ENCODE results near the gene TEPSIN. TPM values are rescaled to one million over a fixed set of nuclear protein-coding genes. Genes with fewer than 3 reads are reported as not detected.

The TEPSIN gene
- total and polyA plus RNA-seq, 2 of the 8 experiments (the other 6 are each of a cell fraction or from before 2014, with no cell fraction given) = 22.9 to 28.0 TPM

DNA sequence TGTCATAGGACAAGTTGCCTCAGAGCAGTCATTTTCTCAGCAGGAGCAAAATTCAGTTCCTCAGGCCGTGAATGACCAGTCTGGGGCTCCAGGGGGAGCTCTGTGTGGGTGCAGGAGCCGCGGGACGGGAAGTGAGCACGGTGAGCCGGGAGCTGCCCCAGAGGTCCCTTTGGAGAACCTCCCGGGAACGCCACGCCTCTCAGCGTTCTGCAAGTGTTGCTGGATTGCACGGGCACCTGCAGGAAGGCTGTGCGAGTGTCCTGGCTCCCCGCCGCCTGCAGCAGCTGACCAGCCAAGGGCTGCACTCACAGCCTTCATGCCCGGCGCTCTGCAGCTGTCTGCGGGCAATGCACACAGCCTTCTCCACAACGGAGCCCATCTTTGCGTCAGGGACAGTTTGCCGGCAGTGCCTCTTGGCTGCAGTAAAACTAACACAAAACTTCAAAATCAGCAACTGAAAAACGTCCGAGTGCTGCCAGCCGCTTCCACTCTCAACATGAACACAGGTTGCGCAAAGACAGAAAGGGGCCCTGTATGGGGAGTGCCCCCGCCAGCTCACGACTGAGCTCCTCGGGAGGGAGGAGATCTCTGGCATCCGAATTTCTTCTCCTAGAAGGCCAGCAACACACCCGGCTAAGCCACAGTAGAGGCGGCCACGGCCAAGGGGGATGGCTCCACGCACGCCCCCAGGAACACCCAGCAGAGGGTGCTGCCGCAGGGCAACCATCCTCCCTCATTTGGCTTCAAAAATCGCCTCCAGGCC, 16.3 kb upstream of the TEPSIN start:
- Histone ChIP-seq H2BK5ac (ENCODE audit: low read depth, low read length) (no peak overlapping the region), H3K56ac (replicated peaks; ENCODE audit: insufficient read length, low read depth, low read length) (no peak overlapping the region), H2AK5ac (ENCODE audit: low read depth, low read length) (no peak overlapping the region), H3K79me2 (ENCODE audit: control insufficient read depth in 1 of 2, insufficient read depth in 2 of 2, low read length in 2 of 2) (no peaks in the 10 kb centered on the region), H3K23me2 (ENCODE audit: low read depth, low read length) (peaks cover 6% of the 10 kb centered on the region; the same call in 1 of the 2 replicates), H2BK12ac (ENCODE audit: low read depth, low read length) (no peak overlapping the region), H3K79me1 (ENCODE audit: low read depth, low read length) (no peaks in the 10 kb centered on the region), H4K8ac (ENCODE audit: extremely low read depth, insufficient read depth, low read length) (no peak overlapping the region), H4K91ac (replicated peaks; ENCODE audit: insufficient read length, low read length) (no peak overlapping the region), H3K27ac (ENCODE audit: low read depth, low read length) (no peak overlapping the region), H3K4ac (replicated peaks; ENCODE audit: insufficient read length, low read depth, low read length) (no peak overlapping the region), H3K27me3 (replicated peaks in 1 of 4; ENCODE audit: control insufficient read depth in 3 of 4, extremely low read depth in 1 of 4, insufficient read depth in 3 of 4, low read length in 3 of 4) (no peaks in the 10 kb centered on the region), H2BK20ac (ENCODE audit: low read length) (no peak overlapping the region), H3K4me3 (ENCODE audit: extremely low read depth in 1 of 4, insufficient read depth in 2 of 4, low read depth in 3 of 4, low read length in 4 of 4) (no peak overlapping the region), H3K4me1 (replicated peaks in 1 of 4; ENCODE audit: control insufficient read depth in 3 of 4, insufficient read depth in 4 of 4, low read length in 3 of 4) (peaks cover 0 to 8% (median 2%) of the 10 kb centered on the region in 4 experiments; a peak in 3 of 7 replicates), H3K23ac (ENCODE audit: insufficient read length) (no peak overlapping the region), H2BK120ac (replicated peaks; ENCODE audit: low read depth, low read length) (no peak overlapping the region), H3K36me3 (ENCODE audit: control insufficient read depth in 2 of 4, insufficient read depth in 4 of 4, low read length in 3 of 4) (peaks cover 0 to 7% (median 4%) of the 10 kb centered on the region in 4 experiments; a peak in 3 of 8 replicates), H3K9me3 (ENCODE audit: insufficient read depth in 2 of 2, low read depth in 1 of 2, low read length in 1 of 2) (no peaks in the 10 kb centered on the region), H3K18ac (ENCODE audit: extremely low read depth, low read length) (peak overlapping the region; percentile 38; the same call in 1 of the 2 replicates), H3K9ac (replicated peaks in 1 of 4; ENCODE audit: extremely low read depth in 1 of 4, low read depth in 3 of 4, low read length in 3 of 4) (no peak overlapping the region), H3K4me2 (ENCODE audit: insufficient read depth in 1 of 2, low read depth in 2 of 2, low read length in 2 of 2) (no peak overlapping the region), H2BK15ac (ENCODE audit: low read length) (no peak overlapping the region), H3K14ac (ENCODE audit: insufficient read length) (no peak overlapping the region), H4K20me1 (replicated peaks in 1 of 2; ENCODE audit: control insufficient read depth in 1 of 2, insufficient read depth in 2 of 2, low read length in 2 of 2) (peaks cover 0 to 14% of the 10 kb centered on the region in 2 experiments), H2AFZ (ENCODE audit: low read length) (no peak overlapping the region), H4K5ac (ENCODE audit: insufficient read length, low read depth, low read length) (no peak overlapping the region)
- DNase-seq (ENCODE audit: low read depth in 1 of 2, low spot score in 2 of 2) (peak; percentile 21 to 68), FAIRE-seq (no peak)
- ChIA-PET POLR2A (ENCODE audit: partially characterized antibody) (interaction anchor here (0.8 to 1.5 kb wide), 4 partner anchors 32 to 448 kb away, joined by 3 to 5 read pairs (median 4); partner anchors contain the start of genes ACTG1, CEP131 and MRPL12), CTCF (ENCODE audit: partially characterized antibody) (interaction anchor here (0.6 to 7.0 kb wide), 42 partner anchors 10 to 346 kb away, joined by 3 to 50 read pairs (median 4); partner anchors contain the start of genes BAHCC1 and FAAP100)
- 72% methylated on average over 35 of the region's 35 CpGs; no CpG with 5 or more reads in 1 of the 2 experiments for WGBS, 2 experiments (ENCODE audit: extremely low coverage in 1 of 2, insufficient coverage in 1 of 2, insufficient read length in 1 of 2, insufficient replicate concordance in 2 of 2, low coverage in 1 of 2, low lambda C conversion rate in 2 of 2, missing lambda C conversion rate in 1 of 2)
- TF ChIP-seq, protein P1, sequence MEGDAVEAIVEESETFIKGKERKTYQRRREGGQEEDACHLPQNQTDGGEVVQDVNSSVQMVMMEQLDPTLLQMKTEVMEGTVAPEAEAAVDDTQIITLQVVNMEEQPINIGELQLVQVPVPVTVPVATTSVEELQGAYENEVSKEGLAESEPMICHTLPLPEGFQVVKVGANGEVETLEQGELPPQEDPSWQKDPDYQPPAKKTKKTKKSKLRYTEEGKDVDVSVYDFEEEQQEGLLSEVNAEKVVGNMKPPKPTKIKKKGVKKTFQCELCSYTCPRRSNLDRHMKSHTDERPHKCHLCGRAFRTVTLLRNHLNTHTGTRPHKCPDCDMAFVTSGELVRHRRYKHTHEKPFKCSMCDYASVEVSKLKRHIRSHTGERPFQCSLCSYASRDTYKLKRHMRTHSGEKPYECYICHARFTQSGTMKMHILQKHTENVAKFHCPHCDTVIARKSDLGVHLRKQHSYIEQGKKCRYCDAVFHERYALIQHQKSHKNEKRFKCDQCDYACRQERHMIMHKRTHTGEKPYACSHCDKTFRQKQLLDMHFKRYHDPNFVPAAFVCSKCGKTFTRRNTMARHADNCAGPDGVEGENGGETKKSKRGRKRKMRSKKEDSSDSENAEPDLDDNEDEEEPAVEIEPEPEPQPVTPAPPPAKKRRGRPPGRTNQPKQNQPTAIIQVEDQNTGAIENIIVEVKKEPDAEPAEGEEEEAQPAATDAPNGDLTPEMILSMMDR (IDR thresholded peaks at IDR 0.05; ENCODE audit: control extremely low read depth in 1 of 3, insufficient read depth in 1 of 3, low read depth in 1 of 3, low read length in 3 of 3) = peak; percentile 46 to 59 (median 52)
- TF ChIP-seq FOSL1 (IDR thresholded peaks at IDR 0.05; ENCODE audit: insufficient read depth, low read depth, low read length) (no peak), SUZ12 (IDR thresholded peaks at IDR 0.05; ENCODE audit: low read length) (no peak), CHD2 (IDR thresholded peaks at IDR 0.05; ENCODE audit: low read length) (no peak), MAFK (IDR thresholded peaks at IDR 0.05; ENCODE audit: low read depth, low read length) (no peak), TAF1 (IDR thresholded peaks at IDR 0.05; ENCODE audit: low read depth, low read length) (no peak), EZH2 (IDR thresholded peaks at IDR 0.05; ENCODE audit: low read depth, low read length, severe bottlenecking) (no peak), CEBPB (IDR thresholded peaks at IDR 0.05; ENCODE audit: low read depth, low read length) (no peak)
- TF ChIP-seq, protein P2, sequence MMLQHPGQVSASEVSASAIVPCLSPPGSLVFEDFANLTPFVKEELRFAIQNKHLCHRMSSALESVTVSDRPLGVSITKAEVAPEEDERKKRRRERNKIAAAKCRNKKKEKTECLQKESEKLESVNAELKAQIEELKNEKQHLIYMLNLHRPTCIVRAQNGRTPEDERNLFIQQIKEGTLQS (IDR thresholded peaks at IDR 0.05; ENCODE audit: insufficient read depth, low read depth, low read length) = no peak

Data from H1 (cell line).